Thymus (tissue), 14 donors: ENCODE results near the gene RHEBL1. TPM values are rescaled to one million over a fixed set of nuclear protein-coding genes. Genes with fewer than 3 reads are reported as not detected.

Experiments
- DNase-seq, 9 donors: peaks; one replicate each; pipeline ENCODE4 v3.0.0-alpha.2; 2013; ENCODE audit warnings: low spot score in 9 of 9, low read depth in 6 of 9, missing footprints in 1 of 9
- H3K27ac ChIP-seq, 2 donors: one replicate each; pipeline ENCODE4 v1.5.1; 2013; ENCODE audit warnings: control low read depth in 1 of 2, low read depth in 1 of 2, low read length in 1 of 2, mild to moderate bottlenecking in 1 of 2, moderate library complexity in 1 of 2
- H3K27me3 ChIP-seq, 2 donors: one replicate each; pipeline ENCODE4 v1.5.1; 2013; ENCODE audit warnings: low read length in 1 of 2; ENCODE audit not compliant: control insufficient read depth in 2 of 2, insufficient read depth in 1 of 2
- H3K36me3 ChIP-seq, 2 donors: one replicate each; pipeline ENCODE4 v1.5.1; 2013; ENCODE audit warnings: low read length in 1 of 2, mild to moderate bottlenecking in 1 of 2, moderate library complexity in 1 of 2; ENCODE audit not compliant: control insufficient read depth in 2 of 2, insufficient read depth in 2 of 2
- H3K4me1 ChIP-seq, 2 donors: one replicate each; pipeline ENCODE4 v1.5.1; 2013; ENCODE audit warnings: low read length in 2 of 2; ENCODE audit not compliant: control insufficient read depth in 2 of 2, insufficient read depth in 2 of 2
- H3K4me3 ChIP-seq, 2 donors: one replicate each; pipeline ENCODE4 v1.5.1; 2013; ENCODE audit warnings: low read length in 2 of 2, control low read depth in 1 of 2, mild to moderate bottlenecking in 1 of 2
- H3K9me3 ChIP-seq, 2 donors: one replicate each; pipeline ENCODE4 v1.5.1; 2013; ENCODE audit warnings: low read length in 1 of 2, mild to moderate bottlenecking in 1 of 2; ENCODE audit not compliant: control insufficient read depth in 2 of 2, insufficient read depth in 1 of 2
- WGBS: extraction: QIAGEN DNeasy Blood & Tissue Kit; methylation state at CpG from one replicate; pipeline ENCODE4 v1.1.7; 2013; 5-methylcytosine and 5-hydroxymethylcytosine counted together
- long read RNA-seq, 10 donors: transcript quantifications; one replicate each; lab custom pipeline, GENCODE V29; 2026
- polyA plus RNA-seq: library from polyadenylated mRNA; stranded (reverse); fragments of 200-250 nt; gene quantifications from one replicate; pipeline ENCODE4 v1.2.3, GENCODE V29; 2013
- total RNA-seq: library from RNA; stranded (reverse); fragments of 120-200 nt; gene quantifications from one replicate; pipeline ENCODE4 v1.2.4, GENCODE V29; 2013
- donor health status: healthy.

RHEBL1 gene, protein sequence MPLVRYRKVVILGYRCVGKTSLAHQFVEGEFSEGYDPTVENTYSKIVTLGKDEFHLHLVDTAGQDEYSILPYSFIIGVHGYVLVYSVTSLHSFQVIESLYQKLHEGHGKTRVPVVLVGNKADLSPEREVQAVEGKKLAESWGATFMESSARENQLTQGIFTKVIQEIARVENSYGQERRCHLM
- total RNA-seq (3.2 TPM), polyA plus RNA-seq (1.6 TPM)
- long read RNA-seq, donor 1 = 0 reads
- long read RNA-seq, donor 2 = 0 reads
- long read RNA-seq, donor 3 = 0 reads
- long read RNA-seq, donor 4 = 0 reads
- long read RNA-seq, donor 5, partial matches to known transcripts = 0 of 2 reads
- long read RNA-seq, donor 5, other reads (novel, unspliced or antisense) = 0 of 2 reads
- long read RNA-seq, donor 6 = 0 reads
- long read RNA-seq, donor 7 = 0 reads
- long read RNA-seq, donor 8 = 0 reads
- long read RNA-seq, donor 9 = 0 reads
- long read RNA-seq, donor 10, partial matches to known transcripts = 0 of 1 reads
- long read RNA-seq, donor 10, other reads (novel, unspliced or antisense) = 0 of 1 reads

DNA sequence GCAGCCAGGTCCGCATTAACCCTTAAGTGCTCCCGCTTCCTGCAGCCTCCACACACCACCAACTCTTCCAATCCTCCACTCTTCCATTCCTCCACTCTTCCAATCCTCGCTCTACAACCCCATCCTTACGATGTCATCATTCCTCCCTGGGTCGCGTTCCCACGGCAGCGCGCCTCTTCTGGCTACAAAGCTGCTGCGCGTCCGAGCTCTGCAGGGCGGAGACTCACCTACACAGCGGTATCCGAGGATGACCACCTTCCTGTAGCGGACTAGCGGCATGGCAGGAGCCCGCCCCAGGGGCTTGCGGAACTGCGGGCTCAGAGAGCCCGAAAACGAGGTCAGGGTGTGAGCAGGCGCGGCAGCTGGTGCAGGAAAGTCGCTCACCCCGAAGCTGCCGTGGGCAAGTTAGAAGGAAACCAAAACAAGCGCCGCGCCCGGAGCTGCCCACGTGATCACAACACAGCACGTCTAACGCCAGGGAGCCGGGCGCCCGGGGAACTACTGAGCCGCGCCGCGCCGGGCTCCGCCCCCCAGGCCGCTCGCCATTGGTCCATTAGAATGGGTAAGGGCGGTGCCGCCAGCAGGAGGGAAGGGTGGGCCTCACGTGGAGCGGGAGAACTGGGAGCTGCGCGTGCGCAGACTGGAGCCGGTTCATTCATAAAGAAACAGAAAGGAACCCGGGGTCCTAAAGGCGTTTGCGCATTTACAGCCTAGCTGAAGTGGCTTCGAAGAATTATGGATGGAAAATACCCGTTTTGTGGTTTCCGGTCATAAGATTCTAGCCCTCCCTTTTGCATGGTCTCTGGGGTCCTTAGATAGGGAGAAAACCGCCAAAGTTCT, at the start of gene RHEBL1:
TSS of gene RHEBL1 (minus strand) at position 473 of the 840 bp plus-strand sequence. CDS start at position 279, 194 bp downstream.
- H3K4me3 ChIP-seq = peak within 1 kb of the TSS; percentile 62 to 63
- peak; percentile 96 to 99 (median 98) for DNase-seq
- peaks cover 9 to 14% of the 10 kb centered on the region in 2 donors for H3K4me1 ChIP-seq
- peak within 1 kb of the TSS; percentile 71 to 80 for H3K27ac ChIP-seq
- WGBS = under 1% methylated on average over 60 of the region's 60 CpGs
- H3K36me3 ChIP-seq = peaks cover 2 to 6% of the 10 kb centered on the region in 2 donors
- peaks cover 0 to 3% of the 10 kb centered on the region in 2 donors for H3K9me3 ChIP-seq
- peaks cover 0 to 2% of the 10 kb centered on the region in 2 donors for H3K27me3 ChIP-seq

DNA sequence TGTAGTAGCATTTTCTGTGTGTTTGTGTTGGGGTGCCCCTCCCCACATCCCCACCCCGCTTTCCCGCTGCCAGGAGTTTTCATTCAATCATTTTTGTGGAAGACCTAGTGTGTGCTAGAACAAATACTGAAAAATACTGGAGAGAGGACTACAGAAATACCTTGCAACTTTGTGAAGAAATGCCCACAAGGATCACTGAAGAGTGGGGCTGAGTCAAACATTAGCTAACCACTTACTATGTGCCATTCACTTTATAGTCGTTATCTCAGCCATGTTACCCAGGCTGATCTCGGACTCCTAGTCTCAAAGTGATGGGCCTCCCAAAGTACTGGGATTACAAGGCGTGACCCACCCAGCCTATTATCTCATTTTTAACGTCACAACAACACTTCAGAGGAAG, 41.4 kb upstream of the RHEBL1 start:
- peaks cover 14 to 25% of the 10 kb centered on the region in 2 donors for H3K4me1 ChIP-seq

DNA sequence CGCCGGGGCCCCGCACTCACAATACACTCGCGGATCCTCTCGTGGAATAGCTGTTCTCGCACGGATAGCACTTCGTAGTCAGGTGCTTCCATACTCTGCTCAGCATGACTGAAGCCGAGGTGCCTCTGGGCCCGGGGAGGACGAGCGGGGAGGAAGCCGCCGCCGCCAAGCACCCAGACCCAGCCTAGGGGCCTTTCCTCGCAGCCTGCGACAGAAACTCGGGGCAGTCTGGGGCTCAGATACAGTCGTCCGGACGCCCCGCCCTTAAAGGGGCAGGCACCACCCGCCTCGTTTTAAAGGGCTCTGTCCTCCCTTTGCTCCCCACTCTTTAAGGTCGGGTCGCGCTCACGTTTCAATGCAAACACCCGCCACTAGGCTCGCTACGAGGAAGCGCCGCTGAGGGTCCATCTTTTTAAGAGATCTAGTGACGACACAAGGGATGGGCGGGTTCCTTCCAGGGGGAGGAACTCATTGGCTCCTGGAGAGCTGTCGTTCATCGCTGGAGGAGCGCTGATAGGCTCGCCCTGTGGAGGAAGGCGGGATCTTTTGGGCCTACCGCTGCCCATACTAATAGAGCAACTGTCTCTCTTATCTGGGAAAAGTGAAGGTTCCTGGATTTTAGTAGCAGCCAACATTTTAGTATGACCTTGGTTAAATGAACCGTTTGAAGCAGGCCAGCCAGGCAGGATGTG, 40.8 kb upstream of the RHEBL1 start, which contains the start of gene LMBR1L:
TSS of gene LMBR1L (minus strand) at position 384 of the 692 bp plus-strand sequence. CDS start at position 92, 292 bp downstream.
- WGBS = under 1% methylated on average over 43 of the region's 43 CpGs
- peak; percentile 90 to 99 (median 96) for DNase-seq
- H3K4me1 ChIP-seq = peaks cover 14 to 25% of the 10 kb centered on the region in 2 donors

More for the DNA sequence above, 41.4 kb upstream of the RHEBL1 start:
- 68% methylated on average over 6 of the region's 6 CpGs for WGBS
- H3K4me3 ChIP-seq = peak overlapping the region; percentile 91 to 100
- DNase-seq = no peak
- H3K36me3 ChIP-seq = peaks cover 3 to 6% of the 10 kb centered on the region in 2 donors
- H3K27me3 ChIP-seq = no peaks in the 10 kb centered on the region
- H3K9me3 ChIP-seq = peaks cover 0 to 4% of the 10 kb centered on the region in 2 donors
- H3K27ac ChIP-seq = peak overlapping the region; percentile 86 to 97

DNA sequence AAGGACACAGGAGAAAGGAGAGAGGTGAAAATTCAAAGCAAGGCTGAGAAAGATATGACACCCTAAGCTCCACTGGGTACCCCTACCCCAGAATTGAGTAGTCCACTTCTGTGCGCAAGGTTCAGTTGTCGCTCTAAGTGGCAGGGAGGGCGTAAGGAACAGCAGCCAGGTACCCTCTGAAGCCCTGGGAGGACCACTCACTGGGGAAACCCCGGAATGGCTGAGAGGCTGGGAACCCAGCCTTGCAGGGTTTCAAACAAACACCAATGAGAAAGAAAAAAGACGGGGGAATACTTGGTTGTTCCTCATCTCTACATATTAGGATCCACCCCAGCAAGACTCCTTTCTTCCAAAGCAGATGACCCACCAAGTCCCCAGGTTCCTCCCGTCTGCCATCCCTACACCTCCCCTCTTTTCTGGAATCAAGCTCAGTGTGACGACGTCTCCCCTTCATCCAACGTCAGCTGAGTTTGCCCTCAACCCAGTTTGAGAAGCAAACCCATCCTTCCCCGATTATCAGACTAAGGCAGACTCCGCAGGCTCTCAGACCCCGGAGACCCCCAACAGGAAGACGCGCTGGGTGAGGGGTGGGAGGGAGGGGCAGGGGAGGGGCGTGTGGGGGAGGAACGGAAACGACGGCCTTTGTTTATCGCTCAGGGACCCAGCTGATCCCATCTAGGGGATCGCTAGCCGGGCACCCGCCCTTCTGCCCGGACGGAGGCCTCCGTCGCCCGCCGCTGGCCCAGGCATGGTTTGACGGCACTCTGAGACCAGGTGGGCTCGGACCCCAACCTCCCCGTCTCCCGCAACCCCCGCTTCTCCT, 40.1 kb upstream of the RHEBL1 start:
- WGBS = 8% methylated on average over 33 of the region's 33 CpGs
- Histone ChIP-seq H3K4me3 (peak overlapping the region; percentile 91 to 100), H3K27ac (peak overlapping the region; percentile 97), H3K4me1 (peaks cover 14 to 25% of the 10 kb centered on the region in 2 donors), H3K36me3 (peaks cover 12 to 19% of the 10 kb centered on the region in 2 donors), H3K27me3 (no peaks in the 10 kb centered on the region), H3K9me3 (peaks cover 0 to 4% of the 10 kb centered on the region in 2 donors)
- DNase-seq = peak in 3 of 9 donors; percentile 58 to 75 (median 60)

More for the DNA sequence above, 40.8 kb upstream of the RHEBL1 start, which contains the start of gene LMBR1L:
- Histone ChIP-seq H3K27me3 (no peaks in the 10 kb centered on the region), H3K4me3 (peak within 1 kb of the TSS; percentile 91 to 100), H3K36me3 (peaks cover 8 to 12% of the 10 kb centered on the region in 2 donors), H3K9me3 (peaks cover 0 to 4% of the 10 kb centered on the region in 2 donors), H3K27ac (peak within 1 kb of the TSS; percentile 97)

DNA sequence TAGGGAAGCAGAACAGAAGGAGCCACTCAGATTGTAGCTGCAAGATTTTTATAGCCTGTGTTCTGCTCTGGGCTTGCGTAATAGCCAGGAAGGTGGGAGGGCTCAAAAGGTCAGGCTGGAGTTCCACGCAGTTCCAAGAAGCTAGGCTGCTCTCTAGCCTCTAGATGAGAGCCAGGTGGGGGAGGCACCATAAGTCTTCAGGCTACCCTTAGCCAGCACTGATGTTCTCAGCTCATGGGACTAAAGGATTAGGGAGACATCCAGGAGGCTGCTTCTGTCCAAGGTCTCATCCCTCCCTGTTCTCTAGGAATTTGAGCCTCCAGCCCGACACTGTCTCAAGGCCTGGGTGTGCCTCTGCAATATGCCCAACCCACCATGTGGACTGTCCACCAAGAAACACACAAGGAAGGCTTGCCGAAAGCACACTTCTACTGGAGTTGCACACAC, 39.2 kb upstream of the RHEBL1 start:
- Histone ChIP-seq H3K4me1 (peaks cover 14 to 25% of the 10 kb centered on the region in 2 donors), H3K27ac (peak overlapping the region; percentile 21 to 97), H3K4me3 (peak overlapping the region; percentile 91 to 100), H3K27me3 (no peaks in the 10 kb centered on the region), H3K36me3 (peaks cover 21 to 28% of the 10 kb centered on the region in 2 donors), H3K9me3 (peaks cover 0 to 4% of the 10 kb centered on the region in 2 donors)
- DNase-seq = no peak
- WGBS = 80% methylated on average over 4 of the region's 4 CpGs

DNA sequence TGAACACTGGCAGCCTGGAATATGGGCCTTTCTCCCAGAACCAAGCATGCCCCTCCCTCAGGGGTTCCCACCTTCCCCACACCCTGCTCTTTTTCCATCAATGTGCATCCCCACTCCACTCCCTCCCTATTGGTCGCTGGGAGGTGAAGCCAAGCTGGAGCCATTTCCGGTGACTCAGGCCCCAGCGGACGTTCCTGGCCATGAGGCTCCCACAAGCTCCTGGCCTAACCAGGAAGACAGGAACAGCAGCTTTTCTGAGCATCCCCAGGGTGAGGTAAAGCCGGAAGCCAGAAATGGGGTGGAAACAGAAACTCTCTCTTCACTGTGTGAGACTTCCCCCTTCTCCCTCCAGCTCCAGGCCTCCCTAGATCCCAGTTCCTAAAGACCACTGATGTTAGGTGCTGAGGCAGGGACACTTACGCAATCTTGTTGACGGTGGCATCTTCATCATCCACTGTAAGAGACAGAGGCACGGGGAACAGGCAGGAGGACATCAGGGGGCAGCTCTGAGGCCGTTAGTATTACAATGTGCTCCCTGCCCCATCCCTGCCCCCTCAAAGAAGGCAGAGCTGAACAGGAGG, 35.8 kb upstream of the RHEBL1 start:
- peaks cover 0 to 1% of the 10 kb centered on the region in 2 donors for H3K9me3 ChIP-seq
- peaks cover 11 to 17% of the 10 kb centered on the region in 2 donors for H3K4me1 ChIP-seq
- no peak overlapping the region for H3K4me3 ChIP-seq
- no peak overlapping the region for H3K27ac ChIP-seq
- WGBS = 96% methylated on average over 9 of the region's 9 CpGs
- no peak for DNase-seq
- no peaks in the 10 kb centered on the region for H3K27me3 ChIP-seq
- H3K36me3 ChIP-seq = peaks cover 55 to 62% of the 10 kb centered on the region in 2 donors

DNA sequence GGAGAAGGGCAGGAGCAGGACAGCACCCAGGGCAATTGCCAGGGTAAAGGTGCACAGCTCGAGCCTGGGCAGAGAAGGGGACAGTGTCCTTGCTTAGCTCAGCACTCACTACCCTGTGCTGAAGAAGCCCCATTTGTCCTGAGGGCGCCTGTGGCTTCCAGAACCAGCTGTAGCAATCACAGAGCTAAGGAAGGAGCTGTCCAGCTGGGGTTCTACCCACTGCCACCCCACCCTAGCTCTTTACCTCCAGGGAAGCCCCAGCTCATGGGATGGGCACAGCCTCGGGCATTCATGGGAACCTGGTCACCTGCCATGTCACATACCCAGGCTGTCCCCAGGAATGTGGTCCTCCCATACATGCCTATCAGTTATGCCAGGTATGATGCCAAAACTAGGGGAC, 35.0 kb upstream of the RHEBL1 start:
- Histone ChIP-seq H3K27ac (no peak overlapping the region), H3K27me3 (no peaks in the 10 kb centered on the region), H3K4me1 (peaks cover 11 to 16% of the 10 kb centered on the region in 2 donors), H3K36me3 (peaks cover 63 to 70% of the 10 kb centered on the region in 2 donors), H3K4me3 (no peak overlapping the region), H3K9me3 (no peaks in the 10 kb centered on the region)
- DNase-seq = no peak
- 94% methylated on average over 3 of the region's 3 CpGs for WGBS
